ENCODE measurements around the gene BATF3. TPM values are rescaled to one million over a fixed set of nuclear protein-coding genes. Genes with fewer than 3 reads are reported as not detected.
"Not testable (repeated sequence)": the region's sequence is repeated elsewhere in the genome, so short reads cannot be mapped to it uniquely, and the experiment has no call there.

Gene BATF3
- total RNA-seq, 3 donors from 2014 or later (not counting 1 experiment from before 2014, with no cell fraction given) = 0.25 to 3.6 (median 1.2) TPM

DNA sequence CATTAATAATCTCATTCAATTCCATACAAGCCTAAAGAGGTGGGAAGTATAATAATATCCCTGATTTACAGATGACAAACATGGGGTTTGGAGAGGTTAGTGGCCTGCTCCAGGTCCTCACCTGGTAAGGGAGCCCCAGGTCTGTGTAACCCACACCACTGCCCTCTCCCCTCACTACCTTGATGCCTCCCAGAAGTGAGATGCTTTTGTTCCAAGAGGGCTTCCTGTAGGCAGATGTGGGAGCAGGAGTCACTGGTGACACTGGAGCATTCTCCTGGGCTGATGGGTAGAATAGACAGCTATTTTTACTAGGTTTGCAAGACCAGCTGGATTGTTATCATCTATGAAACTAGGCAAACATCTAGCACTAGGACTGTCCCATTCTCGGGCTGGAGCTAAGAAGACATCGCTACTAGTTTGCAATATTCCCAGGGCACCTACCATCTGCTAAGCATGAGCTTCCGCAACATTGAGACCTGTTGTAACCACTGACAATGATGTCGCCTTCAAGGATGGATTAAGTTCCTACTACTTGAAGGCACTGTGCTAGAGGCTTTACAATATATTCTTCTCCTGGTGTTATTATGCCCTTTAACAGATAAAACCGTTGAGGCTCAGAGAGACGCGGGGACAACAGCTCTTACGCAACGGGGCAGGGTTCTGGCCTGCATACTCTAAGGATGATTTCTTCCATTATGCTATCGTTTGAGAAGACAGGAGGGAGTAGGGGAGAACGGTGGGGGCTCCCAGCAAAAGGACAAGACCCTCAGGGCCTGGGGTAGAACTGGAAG is 35.0 kb downstream of the BATF3 start:
- ATAC-seq (no peak), DNase-seq (no peak)
- Mint-ChIP-seq H3K9me3 (no peaks in the 10 kb centered on the region), H3K27ac (no peak overlapping the region), H3K4me1 (peaks cover 17 to 20% of the 10 kb centered on the region in 2 donors), H3K36me3 (no peaks in the 10 kb centered on the region), H3K4me3 (no peak overlapping the region), H3K27me3 (ENCODE audit: low read depth in 2 of 2) (peaks cover 16 to 31% of the 10 kb centered on the region in 2 donors)
- intact Hi-C loops (cut with micrococcal nuclease) = loop anchor here (1.0 kb wide), 3 partner anchors 86 to 331 kb away; no protein-coding TSS in a partner anchor
- TF ChIP-seq, protein P1, sequence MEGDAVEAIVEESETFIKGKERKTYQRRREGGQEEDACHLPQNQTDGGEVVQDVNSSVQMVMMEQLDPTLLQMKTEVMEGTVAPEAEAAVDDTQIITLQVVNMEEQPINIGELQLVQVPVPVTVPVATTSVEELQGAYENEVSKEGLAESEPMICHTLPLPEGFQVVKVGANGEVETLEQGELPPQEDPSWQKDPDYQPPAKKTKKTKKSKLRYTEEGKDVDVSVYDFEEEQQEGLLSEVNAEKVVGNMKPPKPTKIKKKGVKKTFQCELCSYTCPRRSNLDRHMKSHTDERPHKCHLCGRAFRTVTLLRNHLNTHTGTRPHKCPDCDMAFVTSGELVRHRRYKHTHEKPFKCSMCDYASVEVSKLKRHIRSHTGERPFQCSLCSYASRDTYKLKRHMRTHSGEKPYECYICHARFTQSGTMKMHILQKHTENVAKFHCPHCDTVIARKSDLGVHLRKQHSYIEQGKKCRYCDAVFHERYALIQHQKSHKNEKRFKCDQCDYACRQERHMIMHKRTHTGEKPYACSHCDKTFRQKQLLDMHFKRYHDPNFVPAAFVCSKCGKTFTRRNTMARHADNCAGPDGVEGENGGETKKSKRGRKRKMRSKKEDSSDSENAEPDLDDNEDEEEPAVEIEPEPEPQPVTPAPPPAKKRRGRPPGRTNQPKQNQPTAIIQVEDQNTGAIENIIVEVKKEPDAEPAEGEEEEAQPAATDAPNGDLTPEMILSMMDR (IDR thresholded peaks at IDR 0.05) = no peak
- Histone ChIP-seq H3K4me3 (ENCODE audit: low read length) (no peak overlapping the region), H3K36me3 (ENCODE audit: control insufficient read depth, insufficient read depth, low read length) (no peaks in the 10 kb centered on the region), H3K4me1 (ENCODE audit: control insufficient read depth, insufficient read depth, low read length) (peaks cover 23% of the 10 kb centered on the region), H3K9me3 (ENCODE audit: control insufficient read depth, insufficient read depth, low read length) (no peaks in the 10 kb centered on the region), H3K27ac (ENCODE audit: low read length) (no peak overlapping the region), H3K27me3 (ENCODE audit: control insufficient read depth, insufficient read depth, low read length) (no peaks in the 10 kb centered on the region)
- 84% methylated on average over 11 of the region's 11 CpGs for whole genome bisulfite sequencing (ENCODE audit: insufficient coverage)

- ATAC-seq; H3K9me3 Mint-ChIP-seq; intact Hi-C loops (cut with micrococcal nuclease); H3K27me3 ChIP-seq (ENCODE audit: control insufficient read depth, insufficient read depth, low read length); H3K4me3 ChIP-seq (ENCODE audit: low read length); H3K4me3 Mint-ChIP-seq; H3K27ac ChIP-seq (ENCODE audit: low read length); H3K4me1 ChIP-seq (ENCODE audit: control insufficient read depth, insufficient read depth, low read length); H3K27ac Mint-ChIP-seq; H3K36me3 ChIP-seq (ENCODE audit: control insufficient read depth, insufficient read depth, low read length); H3K9me3 ChIP-seq (ENCODE audit: control insufficient read depth, insufficient read depth, low read length); H3K4me1 Mint-ChIP-seq; DNase-seq; H3K36me3 Mint-ChIP-seq: not testable (repeated sequence)
- 89% methylated on average over 7 of the region's 7 CpGs for WGBS (ENCODE audit: insufficient coverage)
- peaks cover 32 to 41% of the 10 kb centered on the region in 2 donors for H3K27me3 Mint-ChIP-seq (ENCODE audit: low read depth in 2 of 2)
These were observed 41.4 kb downstream of the BATF3 start for GRCh38 chr1:212658250-212658649.

- Histone ChIP-seq H3K27ac (ENCODE audit: low read length) (no peak overlapping the region), H3K9me3 (ENCODE audit: control insufficient read depth, insufficient read depth, low read length) (no peaks in the 10 kb centered on the region), H3K4me3 (ENCODE audit: low read length) (no peak overlapping the region), H3K4me1 (ENCODE audit: control insufficient read depth, insufficient read depth, low read length) (no peaks in the 10 kb centered on the region), H3K27me3 (ENCODE audit: control insufficient read depth, insufficient read depth, low read length) (no peaks in the 10 kb centered on the region), H3K36me3 (ENCODE audit: control insufficient read depth, insufficient read depth, low read length) (no peaks in the 10 kb centered on the region)
- DNase-seq = no peak
- 49% methylated on average over 4 of the region's 5 CpGs for WGBS (ENCODE audit: insufficient coverage)
- Mint-ChIP-seq H3K9me3 (no peaks in the 10 kb centered on the region), H3K27me3 (ENCODE audit: low read depth in 2 of 2) (peaks cover 32 to 36% of the 10 kb centered on the region in 2 donors), H3K4me1 (peaks cover 0 to 6% of the 10 kb centered on the region in 2 donors), H3K4me3 (no peak overlapping the region), H3K27ac (no peak overlapping the region), H3K36me3 (no peaks in the 10 kb centered on the region)
- ATAC-seq = no peak
- intact Hi-C loops (cut with micrococcal nuclease) = no loop called here
- TF ChIP-seq, protein P1 (IDR thresholded peaks at IDR 0.05) = no peak
These were observed 42.9 kb downstream of the BATF3 start for GRCh38 chr1:212656730-212657129.

GRCh38 chr1:212655668-212656440 is 43.8 kb downstream of the BATF3 start:
- Histone ChIP-seq H3K4me3 (ENCODE audit: low read length) (no peak overlapping the region), H3K27me3 (ENCODE audit: control insufficient read depth, insufficient read depth, low read length) (no peaks in the 10 kb centered on the region), H3K36me3 (ENCODE audit: control insufficient read depth, insufficient read depth, low read length) (no peaks in the 10 kb centered on the region), H3K27ac (ENCODE audit: low read length) (no peak overlapping the region), H3K4me1 (ENCODE audit: control insufficient read depth, insufficient read depth, low read length) (no peaks in the 10 kb centered on the region), H3K9me3 (ENCODE audit: control insufficient read depth, insufficient read depth, low read length) (no peaks in the 10 kb centered on the region)
- Mint-ChIP-seq H3K36me3 (no peaks in the 10 kb centered on the region), H3K27me3 (ENCODE audit: low read depth in 2 of 2) (peaks cover 28% of the 10 kb centered on the region in 2 donors), H3K4me1 (peaks cover 0 to 6% of the 10 kb centered on the region in 2 donors), H3K27ac (no peak overlapping the region), H3K9me3 (no peaks in the 10 kb centered on the region), H3K4me3 (no peak overlapping the region)
- intact Hi-C loops (cut with micrococcal nuclease) = no loop called here
- no peak for DNase-seq
- TF ChIP-seq, protein P1 (IDR thresholded peaks at IDR 0.05) = no peak
- 71% methylated on average over 5 of the region's 6 CpGs for WGBS (ENCODE audit: insufficient coverage)
- peak; percentile 21 to 70 (median 35) for ATAC-seq
